GM18507 (cell line): Measurements from ENCODE around the gene SYP.
"Not testable (repeated sequence)": the region's sequence is repeated elsewhere in the genome, so short reads cannot be mapped to it uniquely, and the experiment has no call there.

Source experiments
- DNase-seq: peaks from one replicate; pipeline ENCODE4 v3.0.0; 2011; ENCODE audit warnings: low read depth; ENCODE audit not compliant: insufficient read length; ENCODE audit errors: extremely low spot score
- FAIRE-seq: peaks from 2 replicates; lab custom pipeline; 2011; peaks lifted over from hg19 to GRCh38; lab: Jason Lieb, UNC

SYP gene

DNA sequence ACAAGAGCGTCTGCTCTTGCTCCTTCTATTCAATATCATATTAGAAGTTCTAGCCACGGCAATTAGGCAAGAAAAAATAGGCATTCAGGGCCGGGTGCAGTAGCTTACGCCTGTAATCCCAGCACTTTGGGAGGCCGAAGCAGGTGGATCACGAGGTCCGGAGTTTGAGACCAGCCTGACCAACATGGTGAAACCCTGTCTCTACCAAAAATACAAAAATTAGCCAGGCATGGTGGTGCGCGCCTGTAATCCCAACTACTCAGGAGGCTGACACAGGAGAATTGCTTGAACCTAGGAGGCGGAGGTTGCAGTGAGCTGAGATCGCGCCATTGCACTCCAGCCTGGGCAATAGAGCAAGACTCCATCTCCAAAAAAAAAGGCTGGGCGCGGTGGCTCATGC lies 50.7 kb downstream of the SYP start:
- FAIRE-seq, DNase-seq: not testable (repeated sequence)

- not testable (repeated sequence) for FAIRE-seq, DNase-seq
Measured at GRCh38 chrX:49148390-49149100, 51.4 kb downstream of the SYP start.

- FAIRE-seq (no peak), DNase-seq (no peak)
Measured at GRCh38 chrX:49147936-49148335, 52.1 kb downstream of the SYP start.

GRCh38 chrX:49147282-49147681 lies 52.7 kb downstream of the SYP start:
- no peak for DNase-seq
- FAIRE-seq, result no peak

DNA sequence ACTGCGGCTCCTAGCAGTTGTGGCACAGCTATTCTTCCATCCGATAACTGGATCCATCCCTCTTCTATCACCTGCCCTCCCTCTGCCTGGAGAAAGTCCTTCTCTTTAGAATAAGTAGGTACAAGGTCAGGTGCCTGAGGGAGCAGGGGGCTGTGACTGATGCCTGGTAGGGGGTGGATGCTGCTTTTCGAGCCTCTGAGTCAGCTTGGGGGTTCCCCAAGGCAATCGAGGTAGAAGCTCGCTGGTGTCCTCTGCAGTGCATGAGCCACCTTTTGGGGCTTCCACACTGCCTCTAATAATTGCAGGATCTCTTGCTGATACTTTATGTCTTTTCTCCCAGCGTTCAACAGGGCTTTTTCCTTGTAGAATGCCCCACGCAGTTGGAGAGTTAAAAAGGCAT lies 56.8 kb downstream of the SYP start:
- DNase-seq, FAIRE-seq: not testable (repeated sequence)

- not testable (repeated sequence) for DNase-seq, FAIRE-seq
Measured at GRCh38 chrX:49142264-49142663, 57.7 kb downstream of the SYP start.

DNA sequence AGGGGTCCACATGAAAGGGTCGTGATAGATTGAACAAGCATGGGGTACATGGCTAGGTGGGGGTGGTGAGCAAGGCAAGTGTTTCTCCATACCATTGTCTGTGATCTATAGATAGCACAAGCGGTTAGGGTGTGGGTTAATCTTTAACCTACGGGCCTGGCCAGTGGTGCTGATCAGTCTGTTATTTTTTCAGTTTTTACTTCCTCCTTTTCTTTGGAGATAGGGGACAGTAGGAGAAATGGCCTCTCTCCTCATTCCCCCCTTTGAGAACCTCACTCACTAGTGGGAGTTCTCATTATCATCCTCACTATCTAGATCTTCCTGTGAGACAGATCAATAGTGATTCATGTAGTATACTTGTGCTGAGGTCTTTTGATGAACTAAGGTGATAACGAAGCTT lies 60.3 kb downstream of the SYP start:
- DNase-seq, result no peak
- FAIRE-seq, result no peak
